Parathyroid adenoma (tissue), 2 donors: ENCODE data around the gene TMSB10.

Experiments used
- H2AFZ ChIP-seq: fragments of 300-600 bp; sonication (generic); one replicate; pipeline ENCODE4 v1.7.0; 2017; ENCODE audit warnings: antibody characterized with exemption, mild to moderate bottlenecking
- H3K27ac ChIP-seq: fragments of 300-600 bp; sonication (generic); one replicate; pipeline ENCODE4 v1.7.0; 2017
- H3K27me3 ChIP-seq: fragments of 300-600 bp; sonication (generic); one replicate; pipeline ENCODE4 v1.7.0; 2017; ENCODE audit warnings: low read length; ENCODE audit not compliant: control insufficient read depth, insufficient read depth
- H3K36me3 ChIP-seq: fragments of 300-600 bp; sonication (generic); one replicate; pipeline ENCODE4 v1.7.0; 2017; ENCODE audit warnings: low read length; ENCODE audit not compliant: control insufficient read depth, insufficient read depth
- H3K4me1 ChIP-seq: fragments of 300-600 bp; sonication (generic); one replicate; pipeline ENCODE4 v1.7.0; 2017; ENCODE audit warnings: control low read depth
- H3K4me2 ChIP-seq: fragments of 300-600 bp; sonication (generic); one replicate; pipeline ENCODE4 v1.7.0; 2017; ENCODE audit warnings: low read length
- H3K4me3 ChIP-seq: fragments of 300-600 bp; sonication (generic); one replicate; pipeline ENCODE4 v1.7.0; 2017; ENCODE audit warnings: low read depth, low read length
- H3K79me2 ChIP-seq: fragments of 300-600 bp; sonication (generic); one replicate; pipeline ENCODE4 v1.7.0; 2017; ENCODE audit warnings: control low read depth
- H3K9ac ChIP-seq: fragments of 300-600 bp; sonication (generic); one replicate; pipeline ENCODE4 v1.7.0; 2017; ENCODE audit warnings: mild to moderate bottlenecking
- H3K9me3 ChIP-seq: fragments of 300-600 bp; sonication (generic); one replicate; pipeline ENCODE4 v1.7.0; 2017; ENCODE audit warnings: low read length; ENCODE audit not compliant: control insufficient read depth
- CTCF ChIP-seq: fragments of 300-600 bp; sonication (generic); IDR thresholded peaks from one replicate; pipeline ENCODE4 v1.7.0; 2017; ENCODE audit warnings: antibody characterized with exemption, mild to moderate bottlenecking
- donor health status: primary hyperparathyroidism.

TMSB10 gene

GRCh38 chr2:84878896-84879583, 26.4 kb upstream of the TMSB10 start:
- H3K79me2 ChIP-seq, result no peaks in the 10 kb centered on the region
- H3K27me3 ChIP-seq, result no peaks in the 10 kb centered on the region
- TF ChIP-seq CTCF, result no peak
- H3K4me2 ChIP-seq, result no peak overlapping the region
- no peaks in the 10 kb centered on the region for H3K36me3 ChIP-seq
- H3K9me3 ChIP-seq, result no peaks in the 10 kb centered on the region
- no peak overlapping the region for H3K4me3 ChIP-seq
- peaks cover 8% of the 10 kb centered on the region for H3K4me1 ChIP-seq
- no peak overlapping the region for H3K9ac ChIP-seq
- H2AFZ ChIP-seq, result peak overlapping the region; percentile 39
- no peak overlapping the region for H3K27ac ChIP-seq

GRCh38 chr2:84879584-84880394, 25.7 kb upstream of the TMSB10 start:
- H3K4me1 ChIP-seq, result peaks cover 8% of the 10 kb centered on the region
- H3K79me2 ChIP-seq, result no peaks in the 10 kb centered on the region
- no peaks in the 10 kb centered on the region for H3K9me3 ChIP-seq
- no peak overlapping the region for H3K27ac ChIP-seq
- no peaks in the 10 kb centered on the region for H3K36me3 ChIP-seq
- H3K4me3 ChIP-seq, result peak overlapping the region; percentile 66
- TF ChIP-seq CTCF, result no peak
- H3K27me3 ChIP-seq, result no peaks in the 10 kb centered on the region
- H3K9ac ChIP-seq, result no peak overlapping the region
- H2AFZ ChIP-seq, result peak overlapping the region; percentile 39
- peak overlapping the region; percentile 75 for H3K4me2 ChIP-seq

GRCh38 chr2:84880395-84880644, 25.1 kb upstream of the TMSB10 start:
- Histone ChIP-seq H2AFZ (peak overlapping the region; percentile 77), H3K4me1 (peaks cover 8% of the 10 kb centered on the region), H3K4me3 (peak overlapping the region; percentile 66), H3K27me3 (no peaks in the 10 kb centered on the region), H3K27ac (no peak overlapping the region), H3K9ac (no peak overlapping the region), H3K36me3 (no peaks in the 10 kb centered on the region), H3K79me2 (no peaks in the 10 kb centered on the region), H3K4me2 (peak overlapping the region; percentile 75), H3K9me3 (no peaks in the 10 kb centered on the region)
- TF ChIP-seq CTCF, result no peak

GRCh38 chr2:84880645-84881521, 24.6 kb upstream of the TMSB10 start, which contains the start of gene TRABD2A:
TRABD2A (minus strand) TSS chr2:84881084; CDS start chr2:84881039, 45 bp downstream.
- peaks cover 8% of the 10 kb centered on the region for H3K4me1 ChIP-seq
- no peaks in the 10 kb centered on the region for H3K27me3 ChIP-seq
- peak within 1 kb of the TSS; percentile 66 for H3K4me3 ChIP-seq
- H3K9ac ChIP-seq, result no peak within 1 kb of the TSS
- peak within 1 kb of the TSS; percentile 75 for H3K4me2 ChIP-seq
- H3K9me3 ChIP-seq, result no peaks in the 10 kb centered on the region
- H2AFZ ChIP-seq, result peak within 1 kb of the TSS; percentile 77
- H3K27ac ChIP-seq, result no peak within 1 kb of the TSS
- no peak for TF ChIP-seq CTCF
- no peaks in the 10 kb centered on the region for H3K36me3 ChIP-seq
- no peaks in the 10 kb centered on the region for H3K79me2 ChIP-seq
